Measurements from ENCODE around the gene SPON2.
A peak's percentile ranks its signal among the peaks of the same experiment; 100 is the strongest.

Gene SPON2

GRCh38 chr4:1169171-1169671, 3.2 kb downstream of the SPON2 start:
- TF ChIP-seq SIN3A (IDR thresholded peaks at IDR 0.05; ENCODE audit: borderline replicate concordance, insufficient read depth, low read length) (no peak), POLR2AphosphoS5 (IDR thresholded peaks at IDR 0.05; ENCODE audit: low read depth, low read length) (no peak), TAF1 (IDR thresholded peaks at IDR 0.05; ENCODE audit: borderline replicate concordance, insufficient read depth, low read length) (no peak), REST (IDR thresholded peaks at IDR 0.05; ENCODE audit: insufficient read depth in 1 of 2, low read depth in 2 of 2, low read length in 2 of 2) (no peak), FOXP2 (optimal IDR thresholded peaks at IDR 0.05; ENCODE audit: borderline replicate concordance, extremely low read depth, extremely low read length, insufficient read depth) (no peak)

- TF ChIP-seq TAF1 (IDR thresholded peaks at IDR 0.05; ENCODE audit: borderline replicate concordance, insufficient read depth, low read length) (no peak), POLR2AphosphoS5 (IDR thresholded peaks at IDR 0.05; ENCODE audit: low read depth, low read length) (peak; percentile 64; the same call in 1 of the 2 replicates)
Observed at GRCh38 chr4:1168191-1169101, 3.9 kb downstream of the SPON2 start.

- TF ChIP-seq REST (IDR thresholded peaks at IDR 0.05; ENCODE audit: insufficient read depth in 1 of 2, low read depth in 2 of 2, low read length in 2 of 2) (peak in 1 of 2 experiments; percentile 49; a peak in 1 of 4 replicates), SIN3A (IDR thresholded peaks at IDR 0.05; ENCODE audit: borderline replicate concordance, insufficient read depth, low read length) (peak; percentile 52; the same call in 1 of the 2 replicates), FOXP2 (optimal IDR thresholded peaks at IDR 0.05; ENCODE audit: borderline replicate concordance, extremely low read depth, extremely low read length, insufficient read depth) (no peak), TAF1 (IDR thresholded peaks at IDR 0.05; ENCODE audit: borderline replicate concordance, insufficient read depth, low read length) (no peak), POLR2AphosphoS5 (IDR thresholded peaks at IDR 0.05; ENCODE audit: low read depth, low read length) (peak; percentile 85)
Observed at GRCh38 chr4:1167244-1167949, 5.0 kb downstream of the SPON2 start.

- TF ChIP-seq POLR2AphosphoS5 (IDR thresholded peaks at IDR 0.05; ENCODE audit: low read depth, low read length) (peak; percentile 75), SIN3A (IDR thresholded peaks at IDR 0.05; ENCODE audit: borderline replicate concordance, insufficient read depth, low read length) (peak; percentile 83; the same call in 1 of the 2 replicates), REST (IDR thresholded peaks at IDR 0.05; ENCODE audit: insufficient read depth in 1 of 2, low read depth in 2 of 2, low read length in 2 of 2) (no peak)
Observed at GRCh38 chr4:1166509-1167243, 5.7 kb downstream of the SPON2 start.

- TF ChIP-seq REST (IDR thresholded peaks at IDR 0.05; ENCODE audit: insufficient read depth in 1 of 2, low read depth in 2 of 2, low read length in 2 of 2) = no peak
- no peak for TF ChIP-seq SIN3A (IDR thresholded peaks at IDR 0.05; ENCODE audit: borderline replicate concordance, insufficient read depth, low read length)
- no peak for TF ChIP-seq FOXP2 (optimal IDR thresholded peaks at IDR 0.05; ENCODE audit: borderline replicate concordance, extremely low read depth, extremely low read length, insufficient read depth)
- no peak for TF ChIP-seq TAF1 (IDR thresholded peaks at IDR 0.05; ENCODE audit: borderline replicate concordance, insufficient read depth, low read length)
- TF ChIP-seq POLR2AphosphoS5 (IDR thresholded peaks at IDR 0.05; ENCODE audit: low read depth, low read length) = no peak
Observed at GRCh38 chr4:1164956-1165545, 7.3 kb downstream of the SPON2 start.
